SK-N-SH treated with all-trans-retinoic acid at 6 μM for 48 hours (cell line): Measurements from ENCODE around the gene CCDC93.

Source experiments
- ATAC-seq: fragments of 200-7000 bp; cut with Tn5 transposase; 3 replicates; pipeline ENCODE4 v1.9.1; 2020; ENCODE audit warnings: mild to moderate bottlenecking, moderate library complexity
- ARNTL ChIP-seq: fragments of 450-650 bp; formaldehyde crosslinking; IDR thresholded peaks from 2 replicates; pipeline ENCODE4 v1.5.0; 2020; ENCODE audit warnings: low read depth, mild to moderate bottlenecking, moderate library complexity, borderline replicate concordance
- BACH2 ChIP-seq: fragments of 250-450 bp; sonication (Bioruptor Pico); IDR thresholded peaks from 2 replicates; pipeline ENCODE4 v1.9.0; 2021; ENCODE audit warnings: mild to moderate bottlenecking, borderline replicate concordance
- CSDC2 ChIP-seq: fragments of 250-450 bp; sonication (Bioruptor Pico); IDR thresholded peaks from 2 replicates; pipeline ENCODE4 v1.5.0; 2020; ENCODE audit warnings: mild to moderate bottlenecking, moderate library complexity
- ESRRG ChIP-seq: fragments of 250-450 bp; sonication (Bioruptor Pico); IDR thresholded peaks from 2 replicates; pipeline ENCODE4 v1.6.1; 2021; ENCODE audit warnings: mild to moderate bottlenecking
- GLIS3 ChIP-seq: fragments of 250-450 bp; sonication (Bioruptor Pico); IDR thresholded peaks from 2 replicates; pipeline ENCODE4 v1.5.0; 2020; ENCODE audit warnings: mild to moderate bottlenecking, moderate library complexity
- ISL1 ChIP-seq: fragments of 250-450 bp; sonication (Bioruptor Pico); IDR thresholded peaks from 2 replicates; pipeline ENCODE4 v2.1.2; 2022; ENCODE audit warnings: mild to moderate bottlenecking, moderate library complexity
- OSR1 ChIP-seq: fragments of 250-450 bp; sonication (Bioruptor Pico); IDR thresholded peaks from 2 replicates; pipeline ENCODE4 v1.8.0; 2022; ENCODE audit warnings: moderate library complexity, mild to moderate bottlenecking, inconsistent platforms
- PPARA ChIP-seq: fragments of 250-450 bp; sonication (Bioruptor Pico); IDR thresholded peaks from 2 replicates; pipeline ENCODE4 v1.5.0; 2020; ENCODE audit warnings: mild to moderate bottlenecking, borderline replicate concordance
- SNAI2 ChIP-seq: fragments of 250-450 bp; sonication (Bioruptor Pico); IDR thresholded peaks from 2 replicates; pipeline ENCODE4 v1.5.0; 2020; ENCODE audit warnings: mild to moderate bottlenecking, moderate library complexity
- TOX ChIP-seq: fragments of 250-450 bp; sonication (Bioruptor Pico); IDR thresholded peaks from 2 replicates; pipeline ENCODE4 v1.8.0; 2021; ENCODE audit warnings: mild to moderate bottlenecking, moderate library complexity, borderline replicate concordance
- ZC3H10 ChIP-seq: fragments of 250-450 bp; sonication (Bioruptor Pico); IDR thresholded peaks from 2 replicates; pipeline ENCODE4 v1.5.1; 2021; ENCODE audit warnings: mild to moderate bottlenecking, moderate library complexity
- ZFP30 ChIP-seq: fragments of 450-650 bp; formaldehyde crosslinking; IDR thresholded peaks from 2 replicates; pipeline ENCODE4 v1.5.0; 2022; ENCODE audit warnings: mild to moderate bottlenecking, moderate library complexity
- ZNF565 ChIP-seq: fragments of 450-650 bp; formaldehyde crosslinking; conservative IDR thresholded peaks from 2 replicates; pipeline ENCODE4 v1.5.0; 2020; ENCODE audit warnings: low read depth, mild to moderate bottlenecking, moderate library complexity
- ZNF70 ChIP-seq: fragments of 450-650 bp; formaldehyde crosslinking; IDR thresholded peaks from 2 replicates; pipeline ENCODE4 v1.5.0; 2020; ENCODE audit warnings: mild to moderate bottlenecking, moderate library complexity
- ZNF8 ChIP-seq: fragments of 450-650 bp; formaldehyde crosslinking; IDR thresholded peaks from 2 replicates; pipeline ENCODE4 v1.5.0; 2020; ENCODE audit warnings: mild to moderate bottlenecking, moderate library complexity
- TF ChIP-seq, protein P1 (sequence below): fragments of 250-450 bp; sonication (Bioruptor Pico); IDR thresholded peaks from 2 replicates; pipeline ENCODE4 v1.8.0; 2020; ENCODE audit warnings: mild to moderate bottlenecking, moderate library complexity, borderline replicate concordance
- TF ChIP-seq, protein P2 (sequence below): fragments of 250-450 bp; sonication (Bioruptor Pico); IDR thresholded peaks from 2 replicates; pipeline ENCODE4 v1.5.1; 2021; ENCODE audit warnings: mild to moderate bottlenecking, moderate library complexity
- TF ChIP-seq, protein P3 (sequence below): fragments of 250-450 bp; sonication (Bioruptor Pico); IDR thresholded peaks from 2 replicates; pipeline ENCODE4 v1.5.0; 2020; ENCODE audit warnings: mild to moderate bottlenecking, moderate library complexity
- TF ChIP-seq, protein P4 (sequence below): fragments of 250-450 bp; sonication (Bioruptor Pico); IDR thresholded peaks from 2 replicates; pipeline ENCODE4 v1.8.0; 2021; ENCODE audit warnings: low read depth, mild to moderate bottlenecking, moderate library complexity, borderline replicate concordance
- TF ChIP-seq, protein P5 (sequence below): fragments of 250-450 bp; sonication (Bioruptor Pico); IDR thresholded peaks from 2 replicates; pipeline ENCODE4 v1.5.1; 2020; ENCODE audit warnings: low read depth, mild to moderate bottlenecking, moderate library complexity

CCDC93 gene

DNA sequence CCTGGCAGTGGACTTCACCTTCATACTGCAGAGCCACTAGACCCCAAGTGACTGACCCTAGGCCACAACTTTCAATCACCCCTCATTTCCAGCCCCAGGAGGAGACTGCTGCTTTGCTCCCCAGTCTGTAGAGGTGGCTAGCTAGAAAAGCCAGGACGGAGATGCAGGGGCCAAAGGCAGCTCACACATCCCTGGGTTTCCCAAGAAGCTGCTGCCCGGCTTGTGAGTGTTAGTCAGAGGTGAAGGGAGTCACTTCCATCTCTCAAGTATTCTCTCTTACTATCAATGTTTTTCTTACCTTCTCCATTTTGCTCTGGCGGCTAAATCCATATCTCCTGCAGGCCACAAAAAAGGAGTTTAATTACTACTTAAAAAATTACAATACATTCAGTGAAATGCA lies 36.2 kb downstream of the CCDC93 start (continued):
- TF ChIP-seq, protein P1, sequence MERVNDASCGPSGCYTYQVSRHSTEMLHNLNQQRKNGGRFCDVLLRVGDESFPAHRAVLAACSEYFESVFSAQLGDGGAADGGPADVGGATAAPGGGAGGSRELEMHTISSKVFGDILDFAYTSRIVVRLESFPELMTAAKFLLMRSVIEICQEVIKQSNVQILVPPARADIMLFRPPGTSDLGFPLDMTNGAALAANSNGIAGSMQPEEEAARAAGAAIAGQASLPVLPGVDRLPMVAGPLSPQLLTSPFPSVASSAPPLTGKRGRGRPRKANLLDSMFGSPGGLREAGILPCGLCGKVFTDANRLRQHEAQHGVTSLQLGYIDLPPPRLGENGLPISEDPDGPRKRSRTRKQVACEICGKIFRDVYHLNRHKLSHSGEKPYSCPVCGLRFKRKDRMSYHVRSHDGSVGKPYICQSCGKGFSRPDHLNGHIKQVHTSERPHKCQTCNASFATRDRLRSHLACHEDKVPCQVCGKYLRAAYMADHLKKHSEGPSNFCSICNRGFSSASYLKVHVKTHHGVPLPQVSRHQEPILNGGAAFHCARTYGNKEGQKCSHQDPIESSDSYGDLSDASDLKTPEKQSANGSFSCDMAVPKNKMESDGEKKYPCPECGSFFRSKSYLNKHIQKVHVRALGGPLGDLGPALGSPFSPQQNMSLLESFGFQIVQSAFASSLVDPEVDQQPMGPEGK (CRISPR knock-in tag) = no peak
- TF ChIP-seq GLIS3 (CRISPR knock-in tag) = no peak

DNA sequence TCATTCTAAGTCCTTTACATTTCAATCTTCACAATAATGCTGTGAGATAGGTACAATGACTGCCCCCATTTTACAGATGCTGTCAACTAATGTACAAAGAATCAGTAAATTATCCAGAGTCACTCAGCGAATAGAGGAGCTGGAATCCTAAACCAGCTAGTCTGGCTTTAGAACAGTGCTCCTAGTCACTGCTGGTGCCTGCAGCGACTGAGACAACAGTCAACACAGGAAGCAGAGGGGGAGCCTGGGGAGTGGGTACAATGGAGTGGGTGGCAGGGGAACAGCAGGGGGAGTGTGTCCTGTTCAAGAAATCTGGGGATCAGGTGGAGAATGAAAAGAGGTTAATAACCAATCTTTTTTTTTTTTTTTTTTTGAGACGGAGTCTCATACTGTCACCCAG lies 37.3 kb downstream of the CCDC93 start:
- TF ChIP-seq, protein P2, sequence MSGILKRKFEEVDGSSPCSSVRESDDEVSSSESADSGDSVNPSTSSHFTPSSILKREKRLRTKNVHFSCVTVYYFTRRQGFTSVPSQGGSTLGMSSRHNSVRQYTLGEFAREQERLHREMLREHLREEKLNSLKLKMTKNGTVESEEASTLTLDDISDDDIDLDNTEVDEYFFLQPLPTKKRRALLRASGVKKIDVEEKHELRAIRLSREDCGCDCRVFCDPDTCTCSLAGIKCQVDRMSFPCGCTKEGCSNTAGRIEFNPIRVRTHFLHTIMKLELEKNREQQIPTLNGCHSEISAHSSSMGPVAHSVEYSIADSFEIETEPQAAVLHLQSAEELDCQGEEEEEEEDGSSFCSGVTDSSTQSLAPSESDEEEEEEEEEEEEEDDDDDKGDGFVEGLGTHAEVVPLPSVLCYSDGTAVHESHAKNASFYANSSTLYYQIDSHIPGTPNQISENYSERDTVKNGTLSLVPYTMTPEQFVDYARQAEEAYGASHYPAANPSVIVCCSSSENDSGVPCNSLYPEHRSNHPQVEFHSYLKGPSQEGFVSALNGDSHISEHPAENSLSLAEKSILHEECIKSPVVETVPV = no peak
- no peak for TF ChIP-seq PPARA (CRISPR knock-in tag)
- no peak for TF ChIP-seq TOX (CRISPR knock-in tag)
- TF ChIP-seq GLIS3 (CRISPR knock-in tag) = no peak
- no peak for TF ChIP-seq ZNF70 (CRISPR knock-in tag)
- TF ChIP-seq OSR1 (CRISPR knock-in tag) = no peak
- no peak for TF ChIP-seq SNAI2 (CRISPR knock-in tag)
- TF ChIP-seq ISL1 (CRISPR knock-in tag) = no peak
- TF ChIP-seq, protein P3, sequence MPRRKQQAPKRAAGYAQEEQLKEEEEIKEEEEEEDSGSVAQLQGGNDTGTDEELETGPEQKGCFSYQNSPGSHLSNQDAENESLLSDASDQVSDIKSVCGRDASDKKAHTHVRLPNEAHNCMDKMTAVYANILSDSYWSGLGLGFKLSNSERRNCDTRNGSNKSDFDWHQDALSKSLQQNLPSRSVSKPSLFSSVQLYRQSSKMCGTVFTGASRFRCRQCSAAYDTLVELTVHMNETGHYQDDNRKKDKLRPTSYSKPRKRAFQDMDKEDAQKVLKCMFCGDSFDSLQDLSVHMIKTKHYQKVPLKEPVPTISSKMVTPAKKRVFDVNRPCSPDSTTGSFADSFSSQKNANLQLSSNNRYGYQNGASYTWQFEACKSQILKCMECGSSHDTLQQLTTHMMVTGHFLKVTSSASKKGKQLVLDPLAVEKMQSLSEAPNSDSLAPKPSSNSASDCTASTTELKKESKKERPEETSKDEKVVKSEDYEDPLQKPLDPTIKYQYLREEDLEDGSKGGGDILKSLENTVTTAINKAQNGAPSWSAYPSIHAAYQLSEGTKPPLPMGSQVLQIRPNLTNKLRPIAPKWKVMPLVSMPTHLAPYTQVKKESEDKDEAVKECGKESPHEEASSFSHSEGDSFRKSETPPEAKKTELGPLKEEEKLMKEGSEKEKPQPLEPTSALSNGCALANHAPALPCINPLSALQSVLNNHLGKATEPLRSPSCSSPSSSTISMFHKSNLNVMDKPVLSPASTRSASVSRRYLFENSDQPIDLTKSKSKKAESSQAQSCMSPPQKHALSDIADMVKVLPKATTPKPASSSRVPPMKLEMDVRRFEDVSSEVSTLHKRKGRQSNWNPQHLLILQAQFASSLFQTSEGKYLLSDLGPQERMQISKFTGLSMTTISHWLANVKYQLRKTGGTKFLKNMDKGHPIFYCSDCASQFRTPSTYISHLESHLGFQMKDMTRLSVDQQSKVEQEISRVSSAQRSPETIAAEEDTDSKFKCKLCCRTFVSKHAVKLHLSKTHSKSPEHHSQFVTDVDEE (CRISPR knock-in tag) = no peak
- TF ChIP-seq CSDC2 = no peak
- no peak for TF ChIP-seq BACH2 (CRISPR knock-in tag)
- no peak for TF ChIP-seq ZNF8 (CRISPR knock-in tag)
- TF ChIP-seq, protein P1 (CRISPR knock-in tag) = no peak
- TF ChIP-seq ESRRG (CRISPR knock-in tag) = no peak
- TF ChIP-seq ARNTL (CRISPR knock-in tag) = no peak
- TF ChIP-seq, protein P4, sequence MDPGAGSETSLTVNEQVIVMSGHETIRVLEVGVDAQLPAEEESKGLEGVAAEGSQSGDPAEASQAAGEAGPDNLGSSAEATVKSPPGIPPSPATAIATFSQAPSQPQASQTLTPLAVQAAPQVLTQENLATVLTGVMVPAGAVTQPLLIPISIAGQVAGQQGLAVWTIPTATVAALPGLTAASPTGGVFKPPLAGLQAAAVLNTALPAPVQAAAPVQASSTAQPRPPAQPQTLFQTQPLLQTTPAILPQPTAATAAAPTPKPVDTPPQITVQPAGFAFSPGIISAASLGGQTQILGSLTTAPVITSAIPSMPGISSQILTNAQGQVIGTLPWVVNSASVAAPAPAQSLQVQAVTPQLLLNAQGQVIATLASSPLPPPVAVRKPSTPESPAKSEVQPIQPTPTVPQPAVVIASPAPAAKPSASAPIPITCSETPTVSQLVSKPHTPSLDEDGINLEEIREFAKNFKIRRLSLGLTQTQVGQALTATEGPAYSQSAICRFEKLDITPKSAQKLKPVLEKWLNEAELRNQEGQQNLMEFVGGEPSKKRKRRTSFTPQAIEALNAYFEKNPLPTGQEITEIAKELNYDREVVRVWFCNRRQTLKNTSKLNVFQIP (CRISPR knock-in tag) = no peak
- no peak for TF ChIP-seq ZNF565 (CRISPR knock-in tag)
- no peak for TF ChIP-seq ZC3H10
- TF ChIP-seq, protein P5, sequence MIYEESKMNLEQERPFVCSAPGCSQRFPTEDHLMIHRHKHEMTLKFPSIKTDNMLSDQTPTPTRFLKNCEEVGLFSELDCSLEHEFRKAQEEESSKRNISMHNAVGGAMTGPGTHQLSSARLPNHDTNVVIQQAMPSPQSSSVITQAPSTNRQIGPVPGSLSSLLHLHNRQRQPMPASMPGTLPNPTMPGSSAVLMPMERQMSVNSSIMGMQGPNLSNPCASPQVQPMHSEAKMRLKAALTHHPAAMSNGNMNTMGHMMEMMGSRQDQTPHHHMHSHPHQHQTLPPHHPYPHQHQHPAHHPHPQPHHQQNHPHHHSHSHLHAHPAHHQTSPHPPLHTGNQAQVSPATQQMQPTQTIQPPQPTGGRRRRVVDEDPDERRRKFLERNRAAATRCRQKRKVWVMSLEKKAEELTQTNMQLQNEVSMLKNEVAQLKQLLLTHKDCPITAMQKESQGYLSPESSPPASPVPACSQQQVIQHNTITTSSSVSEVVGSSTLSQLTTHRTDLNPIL (CRISPR knock-in tag) = no peak
- no peak for TF ChIP-seq ZFP30 (CRISPR knock-in tag)
- ATAC-seq = no peak
